ENCODE measurements around the gene IDUA. TPM values are rescaled to one million over a fixed set of nuclear protein-coding genes. Genes with fewer than 3 reads are reported as not detected.

The IDUA gene
- total and polyA plus RNA-seq, 10 of the 15 experiments (the other 5 are each of a cell fraction or from before 2014, with no cell fraction given), result 0.05 to 7.6 (median 1.4) TPM; not detected in 1

GRCh38 chr4:1008840-1009541 lies 22.1 kb downstream of the IDUA start:
- Histone ChIP-seq H3K9ac (ENCODE audit: control insufficient read depth, insufficient read depth, low read length) (peak overlapping the region; percentile 18; the same call in 1 of the 2 replicates), H3K4me2 (ENCODE audit: control insufficient read depth, insufficient read depth) (peak overlapping the region; percentile 98), H3K27ac (ENCODE audit: control insufficient read depth, insufficient read depth) (no peak overlapping the region), H3K36me3 (ENCODE audit: control insufficient read depth in 2 of 2, insufficient read depth in 2 of 2, low read length in 1 of 2) (no peaks in the 10 kb centered on the region), H4K20me1 (ENCODE audit: control insufficient read depth, insufficient read depth) (no peaks in the 10 kb centered on the region; the same call in 1 of the 2 replicates), H3K9me3 (replicated peaks; ENCODE audit: control insufficient read depth, insufficient read depth, low read length) (no peaks in the 10 kb centered on the region; the same call in 2 of the 3 replicates), H3K79me2 (ENCODE audit: control insufficient read depth, insufficient read depth, low read length) (no peaks in the 10 kb centered on the region), H3K4me1 (ENCODE audit: control insufficient read depth, insufficient read depth, low read length) (peaks cover 11% of the 10 kb centered on the region), H3K27me3 (replicated peaks in 1 of 2; ENCODE audit: control insufficient read depth in 2 of 2, insufficient read depth in 2 of 2, low read length in 1 of 2) (peaks cover 0 to 5% of the 10 kb centered on the region in 2 experiments; a peak in 3 of 4 replicates), H2AFZ (ENCODE audit: control insufficient read depth, low read depth, low read length) (peak overlapping the region; percentile 68), H3K4me3 (peak overlapping the region; percentile 75)
- intact Hi-C loops (cut with micrococcal nuclease; ENCODE audit: unreplicated experiment), result loop anchor here (2.0 kb wide), 1 partner anchor 338 kb away; the partner anchor contains the start of gene UVSSA
- POLR2A ChIA-PET, result no interaction called here
- in situ Hi-C loops (cut with MboI), result loop anchor here (5.0 kb wide), 1 partner anchor 343 kb away; no protein-coding TSS in a partner anchor
- ATAC-seq (peak; percentile 9; the same call in 1 of the 3 replicates), FAIRE-seq (no peak), DNase-seq (ENCODE audit: low read depth, low spot score) (no peak)
- 1% methylated on average over 29 of the region's 36 CpGs for WGBS (ENCODE audit: insufficient coverage, insufficient replicate concordance, low lambda C conversion rate, missing lambda C conversion rate)
- TF ChIP-seq BCL3 (IDR thresholded peaks at IDR 0.05; ENCODE audit: borderline replicate concordance, insufficient read depth, low read depth, low read length, poor library complexity, severe bottlenecking) (no peak), SIN3A (IDR thresholded peaks at IDR 0.05; ENCODE audit: low read depth, low read length) (no peak), HDGF (IDR thresholded peaks at IDR 0.05) (0 out of 2 replicates have a peak, but pooled peaks have one; percentile 36), ZNF384 (IDR thresholded peaks at IDR 0.05; ENCODE audit: borderline replicate concordance, low read depth, low read length) (0 out of 2 replicates have a peak, but pooled peaks have one; percentile 22), MTA3 (IDR thresholded peaks at IDR 0.05; ENCODE audit: borderline replicate concordance, low read length) (no peak), MXI1 (IDR thresholded peaks at IDR 0.05; ENCODE audit: low read depth, low read length) (no peak), IKZF2 (IDR thresholded peaks at IDR 0.05) (no peak), NBN (IDR thresholded peaks at IDR 0.05) (0 out of 2 replicates have a peak, but pooled peaks have one; percentile 41)
- SMC1A ChIA-PET (ENCODE audit: uncharacterized antibody, unreplicated experiment), result no interaction called here
- no TSS peak for BruUV-seq (replicated peaks)
- CTCF ChIA-PET, result no interaction called here
- RAD21 ChIA-PET (ENCODE audit: unreplicated experiment), result no interaction called here

Measured in GM12878 (cell line).